Hindlimb muscle (tissue), 1 donor: ENCODE data around the gene JAK1. TPM values are rescaled to one million over a fixed set of nuclear protein-coding genes. Genes with fewer than 3 reads are reported as not detected.
"Not testable (repeated sequence)": the region's sequence is repeated elsewhere in the genome, so short reads cannot be mapped to it uniquely, and the experiment has no call there.

Experiments used
- DNase-seq: peaks from one replicate; pipeline ENCODE4 v3.0.0-alpha.2; 2013
- polyA plus RNA-seq: library from polyadenylated mRNA; unstranded; fragments of 120-200 nt; gene quantifications from one replicate; pipeline ENCODE4 v1.2.1, GENCODE V29; 2013; ENCODE audit not compliant: insufficient read length

Gene JAK1
- polyA plus RNA-seq, 1 donor = 63.3 TPM

DNA sequence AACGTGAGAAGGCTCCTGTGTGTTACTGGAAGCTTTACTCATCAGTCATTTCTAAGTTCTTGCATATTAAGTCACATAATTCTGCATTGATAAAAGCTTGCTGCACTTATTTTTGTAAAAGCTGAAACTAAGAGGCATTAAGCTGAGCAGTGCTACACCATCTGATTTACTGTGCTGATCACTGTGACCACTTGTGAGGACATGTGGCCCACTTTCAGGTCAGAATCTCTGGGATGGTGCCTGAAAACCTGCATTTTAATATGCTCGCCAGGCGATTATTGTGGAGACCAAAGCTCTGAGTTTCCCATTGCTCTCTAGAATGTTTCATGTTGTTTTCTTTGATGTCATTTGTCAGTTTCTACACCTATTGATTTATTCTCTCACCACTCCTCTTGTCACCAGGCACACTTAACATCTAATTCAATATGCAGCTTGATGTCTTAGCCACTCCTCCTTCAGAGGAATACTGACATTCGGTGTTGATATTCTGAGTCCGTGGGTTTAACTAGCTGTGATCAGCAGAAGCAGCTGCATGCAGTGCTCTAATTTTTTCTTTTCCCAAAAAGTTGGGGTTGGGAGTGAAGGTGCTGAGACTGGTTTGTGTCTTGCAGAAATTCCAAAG is 136.2 kb downstream of the JAK1 start:
- no peak for DNase-seq

DNA sequence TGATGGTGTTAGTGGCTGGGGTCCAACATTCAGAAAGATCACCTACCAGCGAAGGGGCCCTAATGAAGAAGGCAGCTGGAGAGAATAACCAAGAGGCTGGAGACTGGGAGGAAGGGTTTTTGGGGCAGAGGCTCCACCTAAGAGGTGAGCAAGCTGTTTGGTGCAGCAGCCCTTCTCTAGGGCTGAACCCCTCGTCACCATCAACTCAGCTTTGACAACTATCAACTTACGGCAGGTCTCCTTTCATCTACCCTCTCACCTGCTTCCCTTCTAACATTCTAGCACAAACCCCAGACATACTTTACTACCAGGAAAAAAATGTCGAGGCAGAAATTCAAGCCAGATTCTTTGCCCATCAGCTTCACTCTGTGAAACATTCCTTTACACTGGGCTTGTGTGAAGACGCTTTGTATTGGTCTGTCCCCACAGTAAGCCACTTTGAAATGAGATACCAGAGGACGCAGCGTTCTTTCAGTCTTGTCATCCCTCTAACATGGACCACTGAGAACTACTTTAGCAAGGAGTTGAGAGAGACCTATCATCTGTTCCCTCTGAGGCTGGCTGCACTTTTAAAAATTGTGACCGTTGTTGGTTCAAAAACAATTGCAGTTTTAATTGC is 136.8 kb downstream of the JAK1 start:
- no peak for DNase-seq

DNA sequence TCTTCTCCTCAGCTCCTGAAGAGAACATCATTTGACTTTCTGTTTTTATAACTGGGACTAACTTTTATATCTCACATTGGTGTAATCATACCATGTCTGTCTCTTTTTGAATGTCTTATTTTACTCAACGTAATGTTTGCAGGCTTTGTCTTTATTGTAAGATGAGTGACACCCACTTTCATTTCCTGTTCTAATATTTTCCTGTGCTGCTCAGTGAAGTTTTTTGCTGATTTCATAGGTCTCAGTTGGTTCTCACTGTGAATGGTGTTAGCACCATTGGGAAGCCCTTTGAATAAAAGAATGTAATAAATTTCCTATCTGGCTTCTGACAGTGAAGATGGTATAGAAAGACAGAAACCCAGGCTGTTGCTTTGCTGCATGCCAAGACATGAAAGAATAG is 137.5 kb downstream of the JAK1 start:
- no peak for DNase-seq

DNA sequence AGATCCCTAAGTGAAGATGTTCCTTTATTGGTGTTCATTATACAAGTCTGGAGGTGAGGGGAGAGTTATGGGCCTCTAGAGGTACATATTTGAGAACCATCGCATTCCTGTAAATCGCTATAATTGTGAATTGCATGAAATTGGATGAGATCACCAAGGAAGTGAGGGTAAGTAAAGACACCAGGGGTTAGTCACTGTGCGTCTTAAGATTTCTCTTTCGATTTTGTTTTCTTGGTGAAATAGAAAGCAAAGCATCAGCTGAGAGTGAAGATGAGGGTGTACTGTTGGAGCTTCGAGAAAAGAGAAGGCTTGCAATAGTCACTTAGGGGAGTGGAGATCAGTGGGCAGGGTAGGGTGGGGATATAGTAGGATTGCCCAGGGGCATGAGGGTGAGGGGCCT is 139.4 kb downstream of the JAK1 start:
- no peak for DNase-seq

DNA sequence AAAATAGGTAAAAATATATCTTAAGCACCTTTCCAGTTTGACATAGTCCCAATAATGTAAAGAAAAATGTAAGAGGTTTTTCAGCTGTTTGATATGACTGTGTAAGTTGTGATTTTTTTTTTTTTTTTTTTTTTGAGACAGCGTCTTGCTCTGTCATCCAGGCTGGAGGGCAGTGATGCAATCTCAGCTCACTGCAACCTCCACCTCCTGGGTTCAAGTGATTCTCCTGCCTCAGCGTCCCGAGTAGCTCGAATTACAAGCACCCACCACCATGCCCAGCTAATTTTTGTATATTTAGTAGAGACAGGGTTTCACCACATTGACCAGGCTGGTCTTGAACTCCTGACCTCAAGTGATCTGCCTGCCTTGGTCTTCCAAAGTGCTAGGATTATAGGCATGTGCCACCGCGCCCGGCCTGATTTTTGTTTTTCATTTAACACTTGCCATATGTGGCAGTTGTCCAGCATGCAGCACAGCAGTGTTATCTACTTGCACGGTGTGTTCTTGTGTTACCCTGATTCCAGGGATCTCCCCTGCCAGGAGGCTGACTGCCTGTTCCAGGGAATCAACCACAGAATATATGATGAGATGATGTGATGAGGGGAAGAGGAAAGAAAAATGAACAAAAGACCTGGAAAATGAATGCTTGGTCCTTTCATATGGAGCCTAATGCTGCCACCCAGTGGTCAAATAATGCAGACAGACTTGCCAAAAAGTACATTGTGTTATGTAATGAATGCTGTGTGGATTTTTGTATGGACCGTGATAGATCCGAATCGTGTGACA is 142.5 kb downstream of the JAK1 start:
- peak; percentile 84 for DNase-seq

DNA sequence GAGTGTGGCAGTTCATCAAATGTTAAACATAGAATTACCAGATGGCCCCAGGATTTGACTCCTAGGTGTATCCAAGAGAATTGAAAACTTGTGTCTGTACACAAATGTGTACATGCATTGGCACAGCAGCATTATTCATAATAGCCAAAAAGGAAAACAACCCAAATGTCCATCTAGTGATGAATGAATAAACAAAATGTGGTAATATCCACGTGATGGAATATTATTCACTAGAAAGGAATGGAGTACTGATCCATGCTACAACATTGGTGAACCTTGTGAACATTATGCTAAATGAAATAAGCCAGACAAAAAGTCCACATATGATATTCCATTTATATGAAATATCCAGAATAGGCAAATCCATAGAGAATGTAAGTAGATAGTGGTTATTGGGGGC is 143.7 kb downstream of the JAK1 start:
- no peak for DNase-seq

DNA sequence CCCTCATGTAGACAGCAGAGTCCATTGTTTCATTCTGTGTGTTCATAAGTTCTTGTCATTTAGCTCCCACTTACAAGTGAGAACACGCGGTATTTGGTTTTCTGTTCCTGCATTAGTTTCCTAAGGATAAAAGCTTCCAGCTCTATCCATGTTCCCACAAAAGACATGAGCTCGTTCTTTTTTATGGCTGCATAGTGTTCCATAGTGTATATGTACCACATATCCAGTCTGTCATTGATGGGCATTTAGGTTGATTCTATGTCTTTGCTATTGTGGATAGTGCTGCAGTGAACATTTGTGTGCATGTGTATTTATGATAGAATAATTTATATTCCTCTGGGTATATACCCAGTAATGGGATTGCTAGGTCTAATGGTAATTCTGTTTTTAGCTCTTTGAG is 145.8 kb downstream of the JAK1 start:
- DNase-seq = not testable (repeated sequence)

DNA sequence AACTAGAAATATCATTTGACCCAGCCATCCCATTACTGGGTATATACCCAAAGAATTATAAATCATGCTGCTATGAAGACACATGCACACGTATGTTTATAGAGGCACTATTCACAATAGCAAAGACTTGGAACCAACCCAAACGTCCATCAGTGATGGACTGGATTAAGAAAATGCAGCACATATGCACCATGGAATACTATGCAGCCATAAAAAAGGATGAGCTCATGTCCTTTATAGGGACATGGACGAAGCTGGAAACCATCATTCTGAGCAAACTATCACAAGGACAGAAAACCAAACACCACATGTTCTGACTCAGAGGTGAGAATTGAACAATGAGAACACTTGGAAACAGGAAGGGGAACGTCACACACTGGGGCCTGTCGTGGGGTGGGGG is 149.0 kb downstream of the JAK1 start:
- DNase-seq = not testable (repeated sequence)

DNA sequence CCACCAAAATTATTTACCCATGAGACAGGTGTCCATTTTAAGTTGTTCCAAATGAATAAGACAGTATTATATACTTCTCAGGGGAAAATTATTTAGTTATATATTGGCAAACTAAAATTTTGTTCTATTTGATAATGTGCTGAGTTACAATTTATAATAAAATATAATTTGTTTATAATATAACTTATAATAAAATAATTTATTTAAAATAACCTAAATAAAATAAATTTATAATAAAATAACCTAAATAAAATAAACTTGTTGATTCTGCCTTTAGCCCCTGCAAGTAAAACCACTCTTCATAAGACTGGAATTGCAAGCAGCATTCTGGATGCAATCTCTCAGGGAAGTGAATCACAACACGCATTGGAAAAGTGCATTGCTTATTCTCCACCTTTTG is 151.9 kb downstream of the JAK1 start:
- DNase-seq = no peak

DNA sequence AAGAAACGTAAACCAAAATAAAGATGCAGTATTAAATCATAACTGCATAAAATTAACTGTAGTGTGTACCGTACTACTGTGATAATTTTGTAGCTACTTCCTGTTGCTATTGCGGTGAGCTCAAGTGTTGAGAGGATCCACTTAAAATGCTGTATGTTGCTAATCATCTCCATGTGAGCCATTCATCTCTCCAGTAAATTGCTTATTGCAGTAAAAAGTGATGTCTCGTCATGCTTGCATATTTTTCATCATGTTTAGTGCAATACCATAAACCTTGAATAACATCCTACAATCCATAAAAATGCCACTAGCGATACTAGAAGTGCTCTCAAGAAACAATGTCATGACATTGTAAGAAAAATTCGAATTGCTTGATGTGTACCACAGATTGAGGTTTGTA is 155.2 kb downstream of the JAK1 start:
- no peak for DNase-seq

GRCh38 chr1:64810001-64810400 is 156.3 kb downstream of the JAK1 start:
- no peak for DNase-seq

- DNase-seq = no peak
These were observed 157.0 kb downstream of the JAK1 start for GRCh38 chr1:64809309-64809708.

DNA sequence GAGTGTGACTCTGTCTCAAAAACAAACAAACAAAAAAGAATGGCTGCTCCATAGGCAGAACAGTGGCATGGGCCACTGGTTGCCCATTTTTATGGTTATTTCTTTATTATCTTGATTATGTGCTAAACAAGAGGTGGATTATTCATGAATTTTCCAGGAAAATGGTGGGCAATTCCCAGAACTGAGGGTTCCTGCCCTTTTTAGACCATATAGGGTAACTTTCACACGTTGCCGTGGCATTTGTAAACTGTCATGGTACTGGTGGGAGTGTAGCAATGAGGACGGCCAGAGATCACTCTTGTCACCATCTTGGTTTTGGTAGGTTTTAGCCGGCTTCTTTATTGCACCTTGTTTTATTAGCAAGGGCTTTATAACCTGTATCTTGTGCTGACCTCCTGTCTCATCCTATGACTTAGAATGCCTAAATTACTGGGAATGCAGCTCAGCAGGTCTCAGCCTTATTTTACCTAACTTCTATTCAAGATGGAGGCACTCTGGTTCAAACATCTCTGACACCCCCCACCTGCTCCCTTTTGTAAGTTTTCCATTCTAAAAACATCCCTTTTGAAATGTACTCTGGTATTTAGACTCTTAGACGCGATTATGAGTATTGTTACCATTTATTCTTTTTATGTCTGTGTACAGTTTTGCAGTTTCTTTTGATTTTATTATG is 164.4 kb downstream of the JAK1 start:
- no peak for DNase-seq

GRCh38 chr1:64798872-64799271 is 167.5 kb downstream of the JAK1 start:
- no peak for DNase-seq

DNA sequence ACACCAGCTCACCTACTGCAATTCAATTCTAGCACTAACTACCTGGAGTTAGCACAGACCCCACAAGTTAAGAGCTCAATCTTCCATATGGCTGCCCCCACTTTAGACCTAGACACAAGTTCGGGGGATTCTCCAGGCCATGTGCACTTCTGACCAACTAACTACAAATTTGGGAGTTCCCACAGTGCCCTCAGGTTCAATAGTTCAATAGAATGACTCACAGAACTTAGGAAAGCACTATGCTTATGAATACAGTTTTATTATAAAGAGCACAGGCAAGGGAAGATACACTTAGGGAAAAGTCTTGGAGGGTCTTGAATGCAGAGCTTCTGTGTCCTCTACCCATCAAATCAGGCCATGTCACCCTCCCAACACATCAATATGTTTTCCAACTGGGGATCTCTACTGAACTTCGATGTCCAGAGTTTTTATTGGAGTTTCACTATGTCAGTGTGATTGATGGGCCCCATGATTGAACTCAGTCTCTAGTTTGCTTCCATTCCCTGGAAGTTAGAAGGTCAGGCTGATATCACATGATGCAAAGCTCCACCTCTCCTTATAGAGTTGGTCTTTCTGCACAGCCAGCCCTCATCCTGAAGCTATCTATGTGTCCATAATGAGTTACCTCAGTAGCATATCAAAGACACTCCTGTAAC is 175.4 kb downstream of the JAK1 start:
- no peak for DNase-seq

Other genes starting within 250 kb of the JAK1 start
- gene RAVER2, start 221.5 kb downstream of the JAK1 start, polyA plus RNA-seq = 19.6 TPM
- 6.9 TPM for gene AK4, start 181.7 kb upstream of the JAK1 start, polyA plus RNA-seq